Osteoblast (primary cell): Measurements from ENCODE around the gene PPP4R3A. TPM values are rescaled to one million over a fixed set of nuclear protein-coding genes. Genes with fewer than 3 reads are reported as not detected.

Experiments used
- DNase-seq: peaks from one replicate; pipeline ENCODE4 v3.0.0; 2011; ENCODE audit warnings: low spot score, mixed read lengths; ENCODE audit not compliant: insufficient read length; ENCODE audit errors: missing footprints
- H2AFZ ChIP-seq: 2 replicates; pipeline ENCODE4 v1.6.0; 2011; ENCODE audit warnings: mild to moderate bottlenecking, low read length
- H3K27ac ChIP-seq: 2 replicates; pipeline ENCODE4 v1.5.1; 2011; ENCODE audit warnings: mild to moderate bottlenecking, low read depth, low read length, moderate library complexity
- H3K27me3 ChIP-seq: 2 replicates; pipeline ENCODE4 v1.6.0; 2012; ENCODE audit warnings: mild to moderate bottlenecking, control low read depth, inconsistent platforms, low read length, moderate library complexity; ENCODE audit not compliant: insufficient read depth
- H3K36me3 ChIP-seq: 2 replicates; pipeline ENCODE4 v1.5.1; 2011; ENCODE audit warnings: mild to moderate bottlenecking, low read length, control low read depth, moderate library complexity; ENCODE audit not compliant: insufficient read depth
- H3K4me1 ChIP-seq: 2 replicates; pipeline ENCODE4 v1.5.1; 2011; ENCODE audit warnings: mild to moderate bottlenecking, low read length, control low read depth, moderate library complexity; ENCODE audit not compliant: insufficient read depth
- H3K4me2 ChIP-seq: 2 replicates; pipeline ENCODE4 v1.6.0; 2011; ENCODE audit warnings: mild to moderate bottlenecking, low read length; ENCODE audit not compliant: insufficient read depth
- H3K4me3 ChIP-seq: fragments of 200-600 bp; sonication (generic); 3 replicates; pipeline ENCODE4 v1.5.1; 2012; ENCODE audit warnings: mild to moderate bottlenecking, low read length, inconsistent platforms; ENCODE audit not compliant: insufficient read depth
- H3K79me2 ChIP-seq: 2 replicates; pipeline ENCODE4 v1.6.0; 2012; ENCODE audit warnings: mild to moderate bottlenecking, low read length, control low read depth, inconsistent platforms; ENCODE audit not compliant: insufficient read depth
- H3K9me3 ChIP-seq: 2 replicates; pipeline ENCODE4 v1.5.1; 2011; ENCODE audit warnings: low read depth, low read length, control low read depth
- H4K20me1 ChIP-seq: 2 replicates; pipeline ENCODE4 v1.6.0; 2012; ENCODE audit warnings: mild to moderate bottlenecking, low read length, control low read depth; ENCODE audit not compliant: insufficient read depth
- CTCF ChIP-seq: IDR thresholded peaks from 2 replicates; pipeline ENCODE4 v1.5.1; 2011; ENCODE audit warnings: mild to moderate bottlenecking, low read depth, low read length, moderate library complexity; ENCODE audit errors: extremely low read depth
- total RNA-seq: library from RNA; depleted of rRNA; stranded (reverse); fragments of >200 nt; gene quantifications from 2 replicates; pipeline ENCODE4 v1.2.3, GENCODE V29; 2012

PPP4R3A gene
- total RNA-seq: 43.4 and 49.2 TPM in 2 replicates

- Histone ChIP-seq H3K36me3 (no peaks in the 10 kb centered on the region), H3K9me3 (no peaks in the 10 kb centered on the region), H3K27me3 (no peaks in the 10 kb centered on the region), H3K4me1 (peaks cover 8% of the 10 kb centered on the region), H4K20me1 (peaks cover 30% of the 10 kb centered on the region), H3K4me3 (peak within 1 kb of the TSS; percentile 92), H3K27ac (peak within 1 kb of the TSS; percentile 89), H3K4me2 (peak within 1 kb of the TSS; percentile 81), H2AFZ (peak within 1 kb of the TSS; percentile 89), H3K79me2 (peaks cover 40% of the 10 kb centered on the region)
- no peak for TF ChIP-seq CTCF
- DNase-seq: peak; percentile 99
These were observed at the start of gene PPP4R3A for GRCh38 chr14:91510171-91511042. Gene PPP4R3A, minus strand, starts transcription at chr14:91510310. Its CDS starts 663 bp downstream, at chr14:91509647.

- Histone ChIP-seq H3K36me3 (no peaks in the 10 kb centered on the region), H3K27me3 (no peaks in the 10 kb centered on the region), H3K4me3 (no peak overlapping the region), H3K4me1 (no peaks in the 10 kb centered on the region), H3K4me2 (no peak overlapping the region), H3K27ac (no peak overlapping the region), H2AFZ (no peak overlapping the region), H3K79me2 (no peaks in the 10 kb centered on the region), H4K20me1 (no peaks in the 10 kb centered on the region), H3K9me3 (no peaks in the 10 kb centered on the region)
- TF ChIP-seq CTCF: no peak
- no peak for DNase-seq
These were observed 45.4 kb upstream of the PPP4R3A start for GRCh38 chr14:91555531-91555930.

GRCh38 chr14:91554535-91555332 lies 44.6 kb upstream of the PPP4R3A start:
- TF ChIP-seq CTCF: no peak
- H3K4me2 ChIP-seq: no peak overlapping the region
- H3K9me3 ChIP-seq: no peaks in the 10 kb centered on the region
- no peaks in the 10 kb centered on the region for H3K4me1 ChIP-seq
- no peaks in the 10 kb centered on the region for H3K79me2 ChIP-seq
- H3K4me3 ChIP-seq: no peak overlapping the region
- H2AFZ ChIP-seq: no peak overlapping the region
- no peaks in the 10 kb centered on the region for H4K20me1 ChIP-seq
- H3K36me3 ChIP-seq: no peaks in the 10 kb centered on the region
- DNase-seq: no peak
- no peaks in the 10 kb centered on the region for H3K27me3 ChIP-seq
- H3K27ac ChIP-seq: no peak overlapping the region

- no peak overlapping the region for H3K27ac ChIP-seq
- H4K20me1 ChIP-seq: no peaks in the 10 kb centered on the region
- no peaks in the 10 kb centered on the region for H3K27me3 ChIP-seq
- H2AFZ ChIP-seq: no peak overlapping the region
- no peak overlapping the region for H3K4me2 ChIP-seq
- H3K4me1 ChIP-seq: no peaks in the 10 kb centered on the region
- no peak for DNase-seq
- no peak for TF ChIP-seq CTCF
- no peaks in the 10 kb centered on the region for H3K79me2 ChIP-seq
- no peaks in the 10 kb centered on the region for H3K36me3 ChIP-seq
- H3K9me3 ChIP-seq: no peaks in the 10 kb centered on the region
- no peak overlapping the region for H3K4me3 ChIP-seq
These were observed 38.0 kb upstream of the PPP4R3A start for GRCh38 chr14:91548108-91548507.
